ENCODE data around the gene MDFI.
"Not testable (repeated sequence)": the region's sequence is repeated elsewhere in the genome, so short reads cannot be mapped to it uniquely, and the experiment has no call there.

- not testable (repeated sequence) for TF ChIP-seq CTCF (IDR thresholded peaks at IDR 0.05); POLR2AphosphoS5 (IDR thresholded peaks at IDR 0.05); EP300 (IDR thresholded peaks at IDR 0.05); POLR2A (IDR thresholded peaks at IDR 0.05; ENCODE audit: low read depth)
These were observed 19.1 kb upstream of the MDFI start for GRCh38 chr6:41619193-41619592.

Data from esophagus muscularis mucosa (tissue), 4 donors.